HEK293 (cell line): Measurements from ENCODE around the gene ST6GALNAC1.
"Not testable (repeated sequence)": the region's sequence is repeated elsewhere in the genome, so short reads cannot be mapped to it uniquely, and the experiment has no call there.

Source experiments
- CTCF ChIA-PET: fragments of 350-600 bp; formaldehyde crosslinking; extraction: SDS; loops from one replicate; lab custom pipeline; 2021; ENCODE audit warnings: antibody characterized with exemption; lab: Yijun Ruan, JAX
- POLR2A ChIA-PET: fragments of 300-600 bp; formaldehyde crosslinking; extraction: SDS; loops from one replicate; lab custom pipeline; 2020; ENCODE audit warnings: antibody characterized with exemption, inconsistent platforms; lab: Yijun Ruan, JAX
- H3K27ac ChIP-seq: fragments of 200-500 bp; sonication (Bioruptor generic); 2 replicates; pipeline ENCODE4 v1.5.1; 2014; ENCODE audit warnings: low read depth, low read length, control low read depth, inconsistent platforms; ENCODE audit errors: extremely low read depth
- H3K36me3 ChIP-seq, 2 experiments: fragments of 200-500 bp in 1 of 2; sonication (Bioruptor generic) in 1 of 2; 1 replicate in 1 of 2; 2 replicates in 1 of 2; pipeline ENCODE4 v1.5.1; 2014 to 2017; ENCODE audit warnings: inconsistent platforms in 2 of 2, low read length in 2 of 2; ENCODE audit not compliant: control insufficient read depth in 2 of 2, insufficient read depth in 1 of 2
- H3K4me1 ChIP-seq: fragments of 200-500 bp; sonication (Bioruptor generic); 2 replicates; pipeline ENCODE4 v1.5.1; 2014; ENCODE audit warnings: mild to moderate bottlenecking, low read length, inconsistent platforms; ENCODE audit not compliant: control insufficient read depth, insufficient read depth
- H3K4me3 ChIP-seq: 2 replicates; pipeline ENCODE4 v1.5.1; 2011; ENCODE audit warnings: low read depth, mild to moderate bottlenecking, control low read depth, low read length, moderate library complexity
- H3K9me3 ChIP-seq: fragments of 200-500 bp; sonication (Bioruptor generic); 2 replicates; pipeline ENCODE4 v1.5.1; 2014; ENCODE audit warnings: low read depth, low read length, inconsistent platforms; ENCODE audit not compliant: control insufficient read depth, insufficient read depth
- CTCF ChIP-seq: fragments of 450-650 bp; formaldehyde crosslinking; IDR thresholded peaks from 2 replicates; pipeline ENCODE4 v1.5.1; 2016; ENCODE audit warnings: missing biosample characterization, missing genetic modification characterization
- GLIS1 ChIP-seq: fragments of 450-650 bp; formaldehyde crosslinking; IDR thresholded peaks from 2 replicates; pipeline ENCODE4 v1.5.1; 2016; ENCODE audit warnings: missing biosample characterization, missing genetic modification characterization
- KLF1 ChIP-seq: fragments of 450-650 bp; formaldehyde crosslinking; IDR thresholded peaks from 2 replicates; pipeline ENCODE4 v1.5.1; 2016; ENCODE audit warnings: missing biosample characterization, missing genetic modification characterization
- KLF17 ChIP-seq: fragments of 450-650 bp; formaldehyde crosslinking; IDR thresholded peaks from 2 replicates; pipeline ENCODE4 v1.5.1; 2016; ENCODE audit warnings: missing biosample characterization, missing genetic modification characterization
- MEIS1 ChIP-seq: sonication (generic); formaldehyde crosslinking; IDR thresholded peaks from 2 replicates; pipeline ENCODE4 v1.8.1; 2022; ENCODE audit warnings: missing genetic modification reagents, mild to moderate bottlenecking, borderline replicate concordance
- REST ChIP-seq: fragments of 450-650 bp; formaldehyde crosslinking; IDR thresholded peaks from 2 replicates; pipeline ENCODE4 v1.5.1; 2016; ENCODE audit warnings: missing biosample characterization, missing genetic modification characterization
- SCRT2 ChIP-seq: fragments of 450-650 bp; formaldehyde crosslinking; IDR thresholded peaks from 2 replicates; pipeline ENCODE4 v1.5.1; 2016; ENCODE audit warnings: missing biosample characterization, missing genetic modification characterization
- SETDB1 ChIP-seq: IDR thresholded peaks from one replicate; pipeline ENCODE4 v1.6.1; 2017; ENCODE audit warnings: mild to moderate bottlenecking, low read length, moderate library complexity, mixed read lengths; ENCODE audit not compliant: insufficient read length
- ZNF18 ChIP-seq: fragments of 450-650 bp; formaldehyde crosslinking; IDR thresholded peaks from 2 replicates; pipeline ENCODE4 v1.5.1; 2016; ENCODE audit warnings: missing biosample characterization, missing genetic modification characterization
- ZNF398 ChIP-seq: fragments of 450-650 bp; formaldehyde crosslinking; IDR thresholded peaks from 2 replicates; pipeline ENCODE4 v1.5.1; 2017; ENCODE audit warnings: missing biosample characterization, missing genetic modification characterization

The ST6GALNAC1 gene

GRCh38 chr17:76611080-76611749 is 32.3 kb downstream of the ST6GALNAC1 start:
- TF ChIP-seq GLIS1 (tag by site-specific recombination) = peak; percentile 43
- 0 out of 2 replicates have a peak, but pooled peaks have one; percentile 36 for TF ChIP-seq ZNF398
- 0 out of 2 replicates have a peak, but pooled peaks have one; percentile 15 for TF ChIP-seq KLF1 (tag by site-specific recombination)
- TF ChIP-seq KLF17 (tag by site-specific recombination) = peak; percentile 69
- H3K27ac ChIP-seq, H3K9me3 ChIP-seq, H3K4me1 ChIP-seq, H3K36me3 ChIP-seq, H3K4me3 ChIP-seq: not testable (repeated sequence)
- ChIA-PET POLR2A (interaction anchor here (0.6 to 1.5 kb wide), 2 partner anchors 10 to 34 kb away, joined by 4 to 5 read pairs; no protein-coding TSS in a partner anchor), CTCF (interaction anchor here (0.6 to 4.9 kb wide), 9 partner anchors 12 to 88 kb away, joined by 3 to 48 read pairs (median 4); no protein-coding TSS in a partner anchor)

- H3K4me1 ChIP-seq, POLR2A ChIA-PET, H3K27ac ChIP-seq, H3K36me3 ChIP-seq, H3K4me3 ChIP-seq, H3K9me3 ChIP-seq: not testable (repeated sequence)
- CTCF ChIA-PET = interaction anchor here (1.1 kb wide), 1 partner anchor 17 kb away, joined by 4 read pairs; no protein-coding TSS in a partner anchor
Observed at GRCh38 chr17:76606685-76607084, 36.9 kb downstream of the ST6GALNAC1 start.

GRCh38 chr17:76601065-76601464 is 42.5 kb downstream of the ST6GALNAC1 start:
- H3K36me3 ChIP-seq = no peaks in the 10 kb centered on the region
- no peak overlapping the region for H3K4me3 ChIP-seq
- ChIA-PET CTCF (interaction anchor here (0.5 to 3.2 kb wide), 7 partner anchors 15 to 81 kb away, joined by 3 to 19 read pairs (median 3); no protein-coding TSS in a partner anchor), POLR2A (interaction anchor here (1.2 to 1.7 kb wide), 4 partner anchors 11 to 43 kb away, joined by 3 to 5 read pairs (median 4); no protein-coding TSS in a partner anchor)
- H3K27ac ChIP-seq = no peak overlapping the region
- no peaks in the 10 kb centered on the region for H3K4me1 ChIP-seq
- no peak for TF ChIP-seq MEIS1 (CRISPR knock-in tag)
- TF ChIP-seq CTCF (tag by site-specific recombination) = no peak
- TF ChIP-seq SCRT2 = no peak
- no peak for TF ChIP-seq REST
- TF ChIP-seq ZNF18 (tag by site-specific recombination) = no peak
- TF ChIP-seq SETDB1 = no peak
- TF ChIP-seq, all 188 proteins: peak for 0
- H3K9me3 ChIP-seq = no peaks in the 10 kb centered on the region
